Activated CD4-positive, alpha-beta T cell treated with anti-CD3 and anti-CD28 coated beads for 36 hours (primary cell): ENCODE results near the gene SLC25A39. TPM values are rescaled to one million over a fixed set of nuclear protein-coding genes. Genes with fewer than 3 reads are reported as not detected.

ENCODE experiments used
- ATAC-seq: fragments of 200-7000 bp; cut with Tn5 transposase; one replicate; pipeline ENCODE4 v1.10.0; 2021; ENCODE audit warnings: mild to moderate bottlenecking, moderate library complexity
- CTCF ChIA-PET: fragments of 350-600 bp; sonication (Branson Sonifier 250); formaldehyde crosslinking; loops from one replicate; lab custom pipeline; 2021; ENCODE audit warnings: antibody characterized with exemption; lab: Charles Lee
- POLR2A ChIA-PET: fragments of 350-600 bp; sonication (Branson Sonifier 250); formaldehyde crosslinking; loops from one replicate; lab custom pipeline; 2021; ENCODE audit warnings: antibody characterized with exemption, inconsistent platforms; lab: Charles Lee
- DNase-seq: peaks from one replicate; pipeline ENCODE4 v3.0.0-alpha.2; 2020
- H3K27ac Mint-ChIP-seq: one replicate; pipeline ENCODE4 v1.8.0; 2021; ENCODE audit warnings: mixed read lengths
- H3K27me3 Mint-ChIP-seq: one replicate; pipeline ENCODE4 v1.8.0; 2021; ENCODE audit warnings: mixed read lengths
- H3K36me3 Mint-ChIP-seq: one replicate; pipeline ENCODE4 v1.8.0; 2021; ENCODE audit warnings: low read depth, mixed read lengths
- H3K4me1 Mint-ChIP-seq: one replicate; pipeline ENCODE4 v1.8.0; 2021; ENCODE audit warnings: mixed read lengths
- H3K4me3 Mint-ChIP-seq: one replicate; pipeline ENCODE4 v1.8.0; 2021; ENCODE audit warnings: mild to moderate bottlenecking, moderate library complexity, mixed read lengths
- H3K9me3 Mint-ChIP-seq: one replicate; pipeline ENCODE4 v1.8.0; 2021; ENCODE audit warnings: low read depth, mixed read lengths
- intact Hi-C, 2 experiments: fragments of 100-400 bp; cut with DNase I in 1 of 2; cut with micrococcal nuclease in 1 of 2; formaldehyde crosslinking; loops; one replicate each; pipeline versions ENCODE4 v1.14.2 to v1.15.1; 2022 to 2024; cut with DNase I, micrococcal nuclease
- total RNA-seq, 2 experiments: library from RNA; stranded (reverse); gene quantifications; one replicate each; pipeline ENCODE4 v1.2.3, GENCODE V29; 2021

Gene SLC25A39
- total RNA-seq, 2 experiments from 2014 or later = 127 to 129 TPM

GRCh38 chr17:44321246-44322120 lies 3.1 kb downstream of the SLC25A39 start:
- ChIA-PET POLR2A (no interaction called here), CTCF (interaction anchor here (0.8 to 2.0 kb wide), 2 partner anchors 10 to 170 kb away, joined by 3 to 8 read pairs; no protein-coding TSS in a partner anchor)
- Mint-ChIP-seq H3K4me1 (peaks cover 12% of the 10 kb centered on the region), H3K9me3 (no peaks in the 10 kb centered on the region), H3K36me3 (peaks cover 18% of the 10 kb centered on the region), H3K27ac (no peak overlapping the region), H3K4me3 (no peak overlapping the region), H3K27me3 (peaks cover 11% of the 10 kb centered on the region)
- ATAC-seq (no peak), DNase-seq (no peak)
- intact Hi-C loops = no loop called here

GRCh38 chr17:44320066-44320465 lies 4.6 kb downstream of the SLC25A39 start:
- H3K27ac Mint-ChIP-seq = no peak overlapping the region
- intact Hi-C loops = no loop called here
- DNase-seq (no peak), ATAC-seq (no peak)
- no peak overlapping the region for H3K4me3 Mint-ChIP-seq
- peaks cover 18% of the 10 kb centered on the region for H3K36me3 Mint-ChIP-seq
- H3K4me1 Mint-ChIP-seq = peaks cover 19% of the 10 kb centered on the region
- H3K9me3 Mint-ChIP-seq = no peaks in the 10 kb centered on the region
- H3K27me3 Mint-ChIP-seq = peaks cover 23% of the 10 kb centered on the region
- ChIA-PET CTCF (interaction anchor here (0.9 to 1.0 kb wide), 2 partner anchors 34 to 104 kb away, joined by 3 read pairs; no protein-coding TSS in a partner anchor), POLR2A (interaction anchor here (0.6 kb wide), 1 partner anchor 220 kb away, joined by 3 read pairs; no protein-coding TSS in a partner anchor)

- H3K36me3 Mint-ChIP-seq = peaks cover 15% of the 10 kb centered on the region
- H3K27ac Mint-ChIP-seq = no peak overlapping the region
- H3K27me3 Mint-ChIP-seq = peaks cover 33% of the 10 kb centered on the region
- no peak overlapping the region for H3K4me3 Mint-ChIP-seq
- intact Hi-C loops = no loop called here
- ChIA-PET CTCF (no interaction called here), POLR2A (interaction anchor here (1.8 kb wide), 1 partner anchor 108 kb away, joined by 7 read pairs; no protein-coding TSS in a partner anchor)
- DNase-seq (no peak), ATAC-seq (no peak)
- H3K4me1 Mint-ChIP-seq = peaks cover 13% of the 10 kb centered on the region
- H3K9me3 Mint-ChIP-seq = no peaks in the 10 kb centered on the region
Measured at GRCh38 chr17:44318077-44318892, 6.3 kb downstream of the SLC25A39 start.

GRCh38 chr17:44317545-44317944 lies 7.1 kb downstream of the SLC25A39 start:
- intact Hi-C loops = no loop called here
- ChIA-PET CTCF (interaction anchor here (1.2 to 1.6 kb wide), 2 partner anchors 114 to 131 kb away, joined by 3 read pairs; partner anchors contain the start of gene TMUB2), POLR2A (interaction anchor here (1.2 to 1.8 kb wide), 2 partner anchors 12 to 108 kb away, joined by 6 to 7 read pairs; no protein-coding TSS in a partner anchor)
- Mint-ChIP-seq H3K4me1 (peaks cover 11% of the 10 kb centered on the region), H3K36me3 (peaks cover 14% of the 10 kb centered on the region), H3K27me3 (peaks cover 37% of the 10 kb centered on the region), H3K9me3 (no peaks in the 10 kb centered on the region), H3K27ac (no peak overlapping the region), H3K4me3 (no peak overlapping the region)
- ATAC-seq (no peak), DNase-seq (no peak)

GRCh38 chr17:44315760-44316731 lies 8.6 kb downstream of the SLC25A39 start:
- ATAC-seq = no peak
- peaks cover 37% of the 10 kb centered on the region for H3K27me3 Mint-ChIP-seq

GRCh38 chr17:44314869-44315661 lies 9.6 kb downstream of the SLC25A39 start:
- ChIA-PET POLR2A (no interaction called here), CTCF (interaction anchor here (0.7 to 1.4 kb wide), 7 partner anchors 9 to 423 kb away, joined by 3 to 6 read pairs (median 3); no protein-coding TSS in a partner anchor)
- peak; percentile 78 for ATAC-seq
- H3K9me3 Mint-ChIP-seq = no peaks in the 10 kb centered on the region
- DNase-seq = peak; percentile 76
- H3K4me3 Mint-ChIP-seq = peak overlapping the region; percentile 41
- intact Hi-C loops = no loop called here
- H3K4me1 Mint-ChIP-seq = peaks cover 11% of the 10 kb centered on the region
- H3K36me3 Mint-ChIP-seq = peaks cover 6% of the 10 kb centered on the region
- no peak overlapping the region for H3K27ac Mint-ChIP-seq
- H3K27me3 Mint-ChIP-seq = peaks cover 39% of the 10 kb centered on the region

More at GRCh38 chr17:44315760-44316731, 8.6 kb downstream of the SLC25A39 start:
- ChIA-PET POLR2A (interaction anchor here (1.0 to 1.8 kb wide), 3 partner anchors 13 to 106 kb away, joined by 5 to 7 read pairs (median 6); no protein-coding TSS in a partner anchor), CTCF (interaction anchor here (0.8 to 1.6 kb wide), 11 partner anchors 8 to 632 kb away, joined by 3 to 6 read pairs (median 3); partner anchors contain the start of genes GRN and TMUB2)
- Mint-ChIP-seq H3K36me3 (peaks cover 8% of the 10 kb centered on the region), H3K4me3 (peak overlapping the region; percentile 41), H3K4me1 (peaks cover 11% of the 10 kb centered on the region), H3K27ac (no peak overlapping the region), H3K9me3 (no peaks in the 10 kb centered on the region)
- no peak for DNase-seq
- intact Hi-C loops = no loop called here

GRCh38 chr17:44314524-44314868 lies 10.1 kb downstream of the SLC25A39 start:
- DNase-seq = no peak
- intact Hi-C loops = no loop called here
- ATAC-seq = no peak
- CTCF ChIA-PET = interaction anchor here (1.1 to 1.4 kb wide), 2 partner anchors 9 to 80 kb away, joined by 4 read pairs; no protein-coding TSS in a partner anchor
- no peak overlapping the region for H3K4me3 Mint-ChIP-seq
- no peaks in the 10 kb centered on the region for H3K9me3 Mint-ChIP-seq
- H3K27ac Mint-ChIP-seq = no peak overlapping the region
- H3K27me3 Mint-ChIP-seq = peaks cover 40% of the 10 kb centered on the region
- POLR2A ChIA-PET = no interaction called here
- peaks cover 4% of the 10 kb centered on the region for H3K36me3 Mint-ChIP-seq
- peaks cover 11% of the 10 kb centered on the region for H3K4me1 Mint-ChIP-seq

GRCh38 chr17:44314031-44314430 lies 10.6 kb downstream of the SLC25A39 start:
- H3K27ac Mint-ChIP-seq = no peak overlapping the region
- no peaks in the 10 kb centered on the region for H3K36me3 Mint-ChIP-seq
- H3K9me3 Mint-ChIP-seq = no peaks in the 10 kb centered on the region
- intact Hi-C loops = no loop called here
- ChIA-PET CTCF (interaction anchor here (0.6 kb wide), 1 partner anchor 179 kb away, joined by 3 read pairs; no protein-coding TSS in a partner anchor), POLR2A (no interaction called here)
- peaks cover 13% of the 10 kb centered on the region for H3K4me1 Mint-ChIP-seq
- ATAC-seq = no peak
- H3K4me3 Mint-ChIP-seq = no peak overlapping the region
- DNase-seq = no peak
- H3K27me3 Mint-ChIP-seq = peaks cover 40% of the 10 kb centered on the region

GRCh38 chr17:44312396-44313104 lies 12.1 kb downstream of the SLC25A39 start:
- no peak overlapping the region for H3K27ac Mint-ChIP-seq
- H3K4me1 Mint-ChIP-seq = peaks cover 16% of the 10 kb centered on the region
- H3K36me3 Mint-ChIP-seq = no peaks in the 10 kb centered on the region
- H3K9me3 Mint-ChIP-seq = no peaks in the 10 kb centered on the region
- ATAC-seq (no peak), DNase-seq (no peak)
- POLR2A ChIA-PET = no interaction called here
- peaks cover 40% of the 10 kb centered on the region for H3K27me3 Mint-ChIP-seq
- intact Hi-C loops = no loop called here
- no peak overlapping the region for H3K4me3 Mint-ChIP-seq
- CTCF ChIA-PET = no interaction called here
